Osteoblast (primary cell): ENCODE measurements around the gene USP34. TPM values are rescaled to one million over a fixed set of nuclear protein-coding genes. Genes with fewer than 3 reads are reported as not detected.

Source experiments
- DNase-seq: peaks from one replicate; pipeline ENCODE4 v3.0.0; 2011; ENCODE audit warnings: low spot score, mixed read lengths; ENCODE audit not compliant: insufficient read length; ENCODE audit errors: missing footprints
- H2AFZ ChIP-seq: 2 replicates; pipeline ENCODE4 v1.6.0; 2011; ENCODE audit warnings: mild to moderate bottlenecking, low read length
- H3K27ac ChIP-seq: 2 replicates; pipeline ENCODE4 v1.5.1; 2011; ENCODE audit warnings: mild to moderate bottlenecking, low read depth, low read length, moderate library complexity
- H3K27me3 ChIP-seq: 2 replicates; pipeline ENCODE4 v1.6.0; 2012; ENCODE audit warnings: mild to moderate bottlenecking, control low read depth, inconsistent platforms, low read length, moderate library complexity; ENCODE audit not compliant: insufficient read depth
- H3K36me3 ChIP-seq: 2 replicates; pipeline ENCODE4 v1.5.1; 2011; ENCODE audit warnings: mild to moderate bottlenecking, low read length, control low read depth, moderate library complexity; ENCODE audit not compliant: insufficient read depth
- H3K4me1 ChIP-seq: 2 replicates; pipeline ENCODE4 v1.5.1; 2011; ENCODE audit warnings: mild to moderate bottlenecking, low read length, control low read depth, moderate library complexity; ENCODE audit not compliant: insufficient read depth
- H3K4me2 ChIP-seq: 2 replicates; pipeline ENCODE4 v1.6.0; 2011; ENCODE audit warnings: mild to moderate bottlenecking, low read length; ENCODE audit not compliant: insufficient read depth
- H3K4me3 ChIP-seq: fragments of 200-600 bp; sonication (generic); 3 replicates; pipeline ENCODE4 v1.5.1; 2012; ENCODE audit warnings: mild to moderate bottlenecking, low read length, inconsistent platforms; ENCODE audit not compliant: insufficient read depth
- H3K79me2 ChIP-seq: 2 replicates; pipeline ENCODE4 v1.6.0; 2012; ENCODE audit warnings: mild to moderate bottlenecking, low read length, control low read depth, inconsistent platforms; ENCODE audit not compliant: insufficient read depth
- H3K9me3 ChIP-seq: 2 replicates; pipeline ENCODE4 v1.5.1; 2011; ENCODE audit warnings: low read depth, low read length, control low read depth
- H4K20me1 ChIP-seq: 2 replicates; pipeline ENCODE4 v1.6.0; 2012; ENCODE audit warnings: mild to moderate bottlenecking, low read length, control low read depth; ENCODE audit not compliant: insufficient read depth
- CTCF ChIP-seq: IDR thresholded peaks from 2 replicates; pipeline ENCODE4 v1.5.1; 2011; ENCODE audit warnings: mild to moderate bottlenecking, low read depth, low read length, moderate library complexity; ENCODE audit errors: extremely low read depth
- total RNA-seq: library from RNA; depleted of rRNA; stranded (reverse); fragments of >200 nt; gene quantifications from 2 replicates; pipeline ENCODE4 v1.2.3, GENCODE V29; 2012

Gene USP34
- total RNA-seq, 1 donor = 152 TPM

- Histone ChIP-seq H4K20me1 (peaks cover 7% of the 10 kb centered on the region), H3K4me1 (no peaks in the 10 kb centered on the region), H3K4me2 (no peak overlapping the region), H3K27ac (no peak overlapping the region), H3K9me3 (no peaks in the 10 kb centered on the region), H3K79me2 (peaks cover 56% of the 10 kb centered on the region), H3K27me3 (no peaks in the 10 kb centered on the region), H3K36me3 (peaks cover 27% of the 10 kb centered on the region), H2AFZ (no peak overlapping the region), H3K4me3 (no peak overlapping the region)
- no peak for TF ChIP-seq CTCF
- no peak for DNase-seq
Observed at GRCh38 chr2:61367177-61367576, 103.7 kb downstream of the USP34 start.

GRCh38 chr2:61363580-61363979, 107.3 kb downstream of the USP34 start:
- no peak overlapping the region for H3K4me3 ChIP-seq
- no peak for DNase-seq
- H3K36me3 ChIP-seq = peaks cover 30% of the 10 kb centered on the region
- no peaks in the 10 kb centered on the region for H3K4me1 ChIP-seq
- TF ChIP-seq CTCF = no peak
- no peak overlapping the region for H3K27ac ChIP-seq
- H2AFZ ChIP-seq = no peak overlapping the region
- H3K9me3 ChIP-seq = no peaks in the 10 kb centered on the region
- peaks cover 85% of the 10 kb centered on the region for H3K79me2 ChIP-seq
- peaks cover 22% of the 10 kb centered on the region for H4K20me1 ChIP-seq
- no peaks in the 10 kb centered on the region for H3K27me3 ChIP-seq
- no peak overlapping the region for H3K4me2 ChIP-seq

- H3K27me3 ChIP-seq = no peaks in the 10 kb centered on the region
- DNase-seq = no peak
- peaks cover 24% of the 10 kb centered on the region for H4K20me1 ChIP-seq
- H3K79me2 ChIP-seq = peaks cover 84% of the 10 kb centered on the region
- H3K36me3 ChIP-seq = peaks cover 30% of the 10 kb centered on the region
- H2AFZ ChIP-seq = no peak overlapping the region
- no peaks in the 10 kb centered on the region for H3K4me1 ChIP-seq
- no peaks in the 10 kb centered on the region for H3K9me3 ChIP-seq
- no peak overlapping the region for H3K4me2 ChIP-seq
- H3K4me3 ChIP-seq = no peak overlapping the region
- no peak overlapping the region for H3K27ac ChIP-seq
- TF ChIP-seq CTCF = no peak
Observed at GRCh38 chr2:61362873-61363272, 108.0 kb downstream of the USP34 start.

DNA sequence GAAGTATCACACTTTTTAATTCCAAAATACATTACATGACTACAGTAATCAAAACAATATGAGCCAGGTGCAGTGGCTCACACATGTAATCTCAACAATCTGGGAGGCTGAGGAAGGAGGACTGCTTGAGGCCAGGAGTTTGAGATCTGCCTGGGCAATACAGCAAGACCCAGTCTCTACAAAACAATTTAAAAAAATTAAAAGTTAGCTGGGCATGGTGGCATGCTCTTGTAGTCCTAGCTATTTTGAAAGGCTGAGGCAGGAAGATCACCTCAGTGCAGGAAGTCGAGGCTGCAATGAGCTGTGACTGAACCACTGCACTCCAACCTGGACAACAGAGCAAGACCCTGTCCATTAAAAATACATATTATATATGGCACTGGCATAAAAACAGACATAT, 109.8 kb downstream of the USP34 start:
- Histone ChIP-seq H3K9me3 (no peaks in the 10 kb centered on the region), H3K36me3 (peaks cover 19% of the 10 kb centered on the region), H2AFZ (no peak overlapping the region), H3K4me2 (no peak overlapping the region), H3K27ac (no peak overlapping the region), H4K20me1 (peaks cover 40% of the 10 kb centered on the region), H3K4me3 (no peak overlapping the region), H3K79me2 (peaks cover 87% of the 10 kb centered on the region), H3K27me3 (no peaks in the 10 kb centered on the region), H3K4me1 (peaks cover 17% of the 10 kb centered on the region)
- no peak for DNase-seq
- TF ChIP-seq CTCF = no peak
